Anterior cingulate cortex (tissue), 58 donors: ENCODE measurements around the gene IL1RAPL2.
A peak's percentile ranks its signal among the peaks of the same experiment; 100 is the strongest.
"Not testable (repeated sequence)": the region's sequence is repeated elsewhere in the genome, so short reads cannot be mapped to it uniquely, and the experiment has no call there.

ENCODE experiments used
- DNase-seq, 58 donors: peaks; one replicate each; lab custom pipeline; 2025; lab: John Stamatoyannopoulos, UW

IL1RAPL2 gene

DNA sequence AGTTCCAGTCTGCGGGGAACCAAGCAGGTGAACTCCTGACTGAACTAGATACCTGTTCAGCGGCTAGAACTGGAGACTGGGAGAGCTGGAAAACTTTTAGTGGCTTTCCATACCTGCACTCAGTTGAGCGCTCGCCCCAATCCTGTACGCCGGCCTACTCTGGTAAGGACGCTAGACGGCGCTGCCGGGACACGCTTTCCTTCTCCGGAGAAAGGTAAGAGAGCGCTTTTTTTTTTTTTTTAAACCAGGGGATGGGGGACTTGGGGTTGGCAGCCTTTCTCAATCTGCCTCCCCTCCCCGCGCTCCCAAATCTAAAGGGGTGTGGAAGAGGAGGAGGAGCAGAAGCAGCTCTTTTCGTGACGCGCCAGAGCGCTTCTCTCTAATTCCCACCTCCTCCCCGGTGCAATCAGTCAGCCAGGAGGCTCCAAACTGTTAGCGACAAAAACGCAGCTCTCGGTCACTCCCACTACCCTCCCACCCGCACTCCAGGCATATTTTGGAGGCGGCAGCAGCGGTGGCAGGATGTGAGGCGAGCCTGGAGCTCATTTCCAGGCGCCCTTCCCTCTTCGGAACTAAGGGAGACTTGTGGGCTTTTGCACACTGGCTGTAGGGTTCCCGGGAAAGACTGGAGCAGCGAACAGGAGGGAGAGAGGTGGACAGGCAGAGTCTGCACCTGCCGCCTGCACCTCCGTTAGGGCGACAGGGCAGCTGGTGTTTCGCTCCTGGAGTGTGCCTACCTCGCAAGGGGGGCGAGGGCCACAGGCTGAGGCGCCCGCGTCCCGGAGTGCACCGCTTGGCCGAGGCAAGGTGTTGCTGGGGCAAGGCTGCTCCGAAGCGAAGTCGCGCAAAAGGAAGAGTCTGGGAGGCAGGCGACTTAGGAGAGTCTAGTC is at the start of gene IL1RAPL2:
Gene IL1RAPL2 (plus strand): TSS at position 409 of the 890 bp plus-strand sequence.
- peak in 24 of 58 donors; percentile 0 to 31 (median 3) for DNase-seq

DNA sequence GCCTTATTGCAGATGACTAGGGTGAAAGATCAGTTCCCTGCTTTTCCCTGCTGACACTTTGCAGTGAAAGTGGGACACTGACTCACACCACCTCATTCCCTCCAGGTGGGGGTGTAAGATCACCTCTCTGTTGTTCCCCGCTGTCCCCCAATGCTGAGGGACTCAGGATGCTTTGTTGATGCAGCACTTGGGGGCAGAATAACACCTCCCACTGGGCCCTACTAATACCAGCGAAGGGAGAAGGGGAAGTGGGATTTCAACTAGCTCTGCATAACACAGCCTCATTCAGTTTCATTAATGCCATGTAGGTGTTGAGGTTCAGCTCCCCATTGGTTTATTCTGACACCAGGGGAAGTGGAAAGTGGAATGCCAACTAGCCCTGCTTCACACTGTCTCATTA is 43.6 kb upstream of the IL1RAPL2 start:
- DNase-seq: no peak

GRCh38 chrX:104523858-104524257 is 42.1 kb upstream of the IL1RAPL2 start:
- DNase-seq: no peak

GRCh38 chrX:104539081-104539480 is 26.9 kb upstream of the IL1RAPL2 start:
- no peak for DNase-seq

DNA sequence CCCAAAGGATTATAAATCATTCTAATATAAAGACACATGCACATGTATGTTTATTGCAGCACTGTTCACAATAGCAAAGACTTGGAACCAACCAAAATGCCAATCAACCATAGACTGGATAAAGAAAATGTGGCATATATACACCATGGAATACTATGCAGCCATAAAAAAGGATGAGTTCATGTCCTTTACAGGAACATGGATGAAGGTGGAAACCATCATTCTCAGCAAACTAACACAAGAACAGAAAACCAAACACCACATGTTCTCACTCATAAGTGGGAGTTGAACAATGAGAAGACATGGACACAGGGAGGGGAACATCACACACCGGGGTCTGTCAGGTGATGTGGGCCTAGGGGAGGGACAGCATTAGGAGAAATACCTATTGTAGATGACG is 23.6 kb upstream of the IL1RAPL2 start:
- DNase-seq: not testable (repeated sequence)

GRCh38 chrX:104564335-104564734 is 1.7 kb upstream of the IL1RAPL2 start:
- DNase-seq: no peak

DNA sequence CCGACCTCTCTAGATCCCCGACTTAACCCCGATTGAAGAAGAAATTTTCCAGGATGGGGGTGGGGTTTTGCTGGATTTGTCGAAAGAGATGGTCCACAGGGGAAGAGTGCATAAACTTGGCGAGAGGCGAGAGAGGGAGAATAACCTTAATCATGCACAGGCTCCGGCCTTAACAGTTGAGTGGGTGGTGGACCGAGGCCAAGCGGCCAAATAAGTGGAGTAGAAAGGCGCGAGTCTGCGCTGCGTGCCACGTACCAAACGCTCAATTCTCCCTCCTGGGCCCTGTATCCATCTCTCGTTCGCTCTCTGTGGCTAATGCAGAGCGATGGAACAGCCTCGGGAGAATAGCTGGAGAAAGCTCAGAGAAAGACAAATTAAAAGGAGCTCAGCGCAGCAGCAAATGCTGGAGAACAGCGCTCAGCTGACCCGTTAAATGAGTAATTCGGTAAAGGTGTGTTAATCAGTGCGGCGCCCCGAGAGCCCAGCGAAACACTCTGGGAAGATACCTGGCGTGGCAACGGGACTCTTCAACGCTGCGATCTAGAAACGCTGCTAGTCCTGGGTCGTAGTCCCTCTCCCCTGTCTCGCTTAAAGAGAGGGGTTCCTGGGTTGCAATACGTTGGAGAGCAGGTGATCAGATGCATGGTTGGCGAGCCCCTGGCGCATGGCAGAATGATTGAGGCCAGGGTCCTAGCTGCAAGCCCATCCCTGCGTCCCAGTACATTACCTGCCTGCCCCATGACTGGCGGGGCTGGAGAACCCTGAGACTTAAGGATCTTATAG is 887 bp upstream of the IL1RAPL2 start:
- no peak for DNase-seq

DNA sequence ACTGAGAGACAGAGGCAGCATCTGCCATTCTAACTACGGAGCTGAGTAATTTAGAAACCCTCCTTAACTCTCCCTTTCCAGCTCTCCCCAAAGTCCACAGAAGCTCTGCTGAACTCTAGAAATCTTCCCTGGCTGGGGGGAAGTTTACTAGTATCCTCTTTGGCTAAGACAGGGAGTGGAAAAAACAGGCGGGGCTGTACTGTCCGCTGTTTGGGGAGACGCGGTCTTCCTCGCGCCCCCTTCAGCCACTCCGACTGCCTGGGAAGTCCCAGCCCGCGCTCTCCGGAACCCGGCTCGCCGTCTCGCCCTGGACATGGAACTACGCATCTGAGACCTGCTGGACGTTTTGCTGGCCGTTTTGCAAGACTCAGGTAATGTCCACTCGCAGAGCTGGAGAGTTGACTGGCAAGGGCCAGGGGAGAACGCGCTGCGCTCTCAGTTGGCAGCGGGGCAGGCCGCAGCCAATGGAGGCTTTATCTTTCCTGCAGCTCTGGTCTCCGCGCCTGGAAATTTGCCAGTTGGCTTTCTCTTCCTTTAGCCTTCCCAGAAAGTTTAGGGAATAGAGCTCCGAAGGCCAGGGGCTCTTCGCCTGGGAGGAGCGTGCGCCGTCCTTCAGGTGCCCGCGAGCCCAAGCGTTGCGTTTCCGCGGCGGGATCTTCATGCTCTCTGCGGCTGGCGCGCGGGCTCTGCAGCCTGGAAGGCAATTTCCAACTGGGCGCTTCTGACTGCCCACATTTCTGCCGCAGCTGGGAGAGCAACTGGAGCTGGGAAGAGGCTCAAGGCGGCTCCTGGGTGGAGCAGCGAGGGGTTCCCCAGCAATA is 892 bp downstream of the IL1RAPL2 start:
- no peak for DNase-seq

- DNase-seq: no peak
These were observed 1.5 kb downstream of the IL1RAPL2 start for GRCh38 chrX:104567506-104567905.

GRCh38 chrX:104568304-104568915 is 2.4 kb downstream of the IL1RAPL2 start:
- DNase-seq: no peak

- no peak for DNase-seq
These were observed 52.3 kb downstream of the IL1RAPL2 start for GRCh38 chrX:104618106-104618895.

GRCh38 chrX:104621781-104622180 is 55.8 kb downstream of the IL1RAPL2 start:
- no peak for DNase-seq

GRCh38 chrX:104641176-104641575 is 75.2 kb downstream of the IL1RAPL2 start:
- DNase-seq: no peak

- no peak for DNase-seq
These were observed 81.1 kb downstream of the IL1RAPL2 start for GRCh38 chrX:104647084-104647483.

GRCh38 chrX:104659005-104659744 is 93.2 kb downstream of the IL1RAPL2 start:
- DNase-seq: no peak

- no peak for DNase-seq
These were observed 94.1 kb downstream of the IL1RAPL2 start for GRCh38 chrX:104660092-104660491.

DNA sequence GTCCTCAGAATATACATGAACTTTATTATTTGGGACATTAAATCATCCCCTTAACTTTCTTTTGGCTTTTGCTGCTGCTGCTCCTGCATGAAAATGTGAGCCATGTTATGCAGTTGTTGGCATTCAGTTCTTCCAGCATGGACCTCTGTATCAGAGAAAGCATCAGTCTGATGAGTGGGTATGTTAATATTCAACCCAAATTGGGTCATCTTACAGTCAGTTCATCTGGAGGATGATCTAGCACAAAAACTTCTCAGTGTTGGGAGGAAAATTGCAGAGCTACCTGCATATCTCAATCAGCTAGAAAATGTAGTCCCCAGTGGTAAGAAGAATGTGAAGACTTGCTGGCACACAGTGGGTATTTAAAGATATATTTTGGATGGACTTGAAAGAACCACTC is 96.7 kb downstream of the IL1RAPL2 start:
- DNase-seq: no peak

DNA sequence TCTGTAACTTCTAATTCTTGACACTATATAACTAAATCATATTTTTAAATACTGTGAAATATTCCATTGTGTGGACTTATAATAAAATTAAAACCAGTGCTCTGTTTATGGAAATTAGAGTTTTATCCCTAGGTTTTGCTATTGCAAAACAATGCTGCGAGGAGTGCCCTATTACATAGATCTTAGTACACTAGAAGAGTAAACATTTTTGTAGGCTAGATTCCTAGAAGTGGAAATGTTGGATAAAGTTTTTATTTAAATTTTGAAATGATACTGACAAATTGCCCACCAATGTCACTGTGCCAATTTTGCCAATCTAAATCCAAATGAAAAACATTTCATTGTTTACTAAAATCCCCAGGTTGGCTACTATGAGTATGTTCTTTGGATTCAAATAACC is 99.7 kb downstream of the IL1RAPL2 start:
- no peak for DNase-seq

- peak in 2 of 58 donors; percentile 0 to 1 for DNase-seq
These were observed 102.6 kb downstream of the IL1RAPL2 start for GRCh38 chrX:104668550-104668949.
